ENCODE results near the gene NUDCD3.

Gene NUDCD3

GRCh38 chr7:44486001-44486400, 4.5 kb downstream of the NUDCD3 start:
- no peak overlapping the region for H3K27ac ChIP-seq (ENCODE audit: low read depth, low read length)
- TF ChIP-seq CTCF (IDR thresholded peaks at IDR 0.05; ENCODE audit: insufficient read depth, low read length, poor library complexity, severe bottlenecking) (no peak), EZH2phosphoT487 (conservative IDR thresholded peaks at IDR 0.05; ENCODE audit: low read length) (no peak)
- no peak overlapping the region for H3K9ac ChIP-seq (ENCODE audit: low read length)
- no peaks in the 10 kb centered on the region for H3K9me2 ChIP-seq (replicated peaks; ENCODE audit: insufficient read depth, low read length)
- H4K20me1 ChIP-seq (ENCODE audit: low read depth, low read length): no peaks in the 10 kb centered on the region
- peaks cover 43% of the 10 kb centered on the region for H3K36me3 ChIP-seq (ENCODE audit: low read length)
- H3K9me3 ChIP-seq (ENCODE audit: insufficient read depth, low read length): peaks cover 13% of the 10 kb centered on the region
- no peaks in the 10 kb centered on the region for H3K27me3 ChIP-seq (ENCODE audit: low read length)
- H3F3A ChIP-seq (ENCODE audit: insufficient read depth): no peaks in the 10 kb centered on the region
- no peak overlapping the region for H3K4me3 ChIP-seq (ENCODE audit: insufficient read depth, low read length, poor library complexity, severe bottlenecking)
- peaks cover 77% of the 10 kb centered on the region for H3K79me2 ChIP-seq (ENCODE audit: insufficient read depth, low read length)
- no peak overlapping the region for H3K4me2 ChIP-seq (ENCODE audit: low read depth, low read length, poor library complexity, severe bottlenecking)
- no peak overlapping the region for H2AFZ ChIP-seq (ENCODE audit: low read depth, low read length, severe bottlenecking)

GRCh38 chr7:44484482-44485313, 5.8 kb downstream of the NUDCD3 start:
- H3F3A ChIP-seq (ENCODE audit: insufficient read depth): no peaks in the 10 kb centered on the region
- H3K27ac ChIP-seq (ENCODE audit: low read depth, low read length): no peak overlapping the region
- H4K20me1 ChIP-seq (ENCODE audit: low read depth, low read length): no peaks in the 10 kb centered on the region
- TF ChIP-seq CTCF (IDR thresholded peaks at IDR 0.05; ENCODE audit: insufficient read depth, low read length, poor library complexity, severe bottlenecking): no peak
- TF ChIP-seq EZH2phosphoT487 (conservative IDR thresholded peaks at IDR 0.05; ENCODE audit: low read length): no peak
- H3K36me3 ChIP-seq (ENCODE audit: low read length): peaks cover 55% of the 10 kb centered on the region
- H3K4me3 ChIP-seq (ENCODE audit: insufficient read depth, low read length, poor library complexity, severe bottlenecking): no peak overlapping the region
- H3K4me2 ChIP-seq (ENCODE audit: low read depth, low read length, poor library complexity, severe bottlenecking): no peak overlapping the region
- H3K27me3 ChIP-seq (ENCODE audit: low read length): no peaks in the 10 kb centered on the region
- H3K9me3 ChIP-seq (ENCODE audit: insufficient read depth, low read length): peaks cover 13% of the 10 kb centered on the region
- H3K9ac ChIP-seq (ENCODE audit: low read length): no peak overlapping the region
- H3K9me2 ChIP-seq (replicated peaks; ENCODE audit: insufficient read depth, low read length): no peaks in the 10 kb centered on the region
- H3K79me2 ChIP-seq (ENCODE audit: insufficient read depth, low read length): peaks cover 71% of the 10 kb centered on the region
- H2AFZ ChIP-seq (ENCODE audit: low read depth, low read length, severe bottlenecking): no peak overlapping the region

DNA sequence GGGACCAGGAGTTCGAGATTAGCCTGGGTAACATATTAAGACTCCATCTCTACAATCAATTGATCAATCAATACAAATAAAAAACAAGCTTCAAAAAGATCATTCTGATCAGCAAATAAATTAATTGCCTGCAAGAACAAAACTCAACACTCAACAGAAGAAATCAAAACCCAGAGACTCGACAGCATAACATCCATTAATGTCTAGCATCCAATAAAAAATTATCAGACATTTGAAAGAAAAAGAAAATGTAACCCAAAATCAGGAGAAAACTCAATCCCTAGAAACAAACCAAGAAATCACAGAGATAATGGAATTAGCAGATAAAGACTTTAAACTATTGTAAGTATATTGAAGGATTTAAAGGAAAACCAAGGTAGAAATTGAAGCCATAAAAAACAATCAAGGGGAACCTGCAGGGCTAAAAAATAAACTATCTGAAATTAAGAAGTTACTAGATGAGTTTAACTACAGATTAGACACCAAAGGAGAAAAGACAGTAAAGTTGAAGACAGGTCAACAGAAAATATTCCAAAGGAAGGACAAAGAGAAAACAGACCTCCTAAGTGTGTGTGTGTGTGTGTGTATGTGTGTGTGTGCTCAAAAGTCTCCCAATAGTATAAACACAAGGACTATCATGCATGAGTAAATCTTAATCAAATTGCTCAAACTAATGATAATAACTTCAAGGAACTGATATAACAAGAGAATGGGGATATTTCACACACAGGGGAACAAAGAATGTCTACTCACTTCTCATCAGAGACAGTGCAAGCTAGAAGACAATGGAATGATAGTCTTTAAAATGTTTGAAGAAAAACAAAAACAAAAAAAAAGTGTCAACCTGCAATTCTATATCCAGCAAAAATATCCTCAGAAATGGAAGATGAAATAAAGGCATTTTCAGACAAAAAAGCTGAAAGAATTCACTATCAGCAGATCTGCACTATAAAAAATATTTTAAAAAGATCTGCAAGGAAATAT, 7.7 kb downstream of the NUDCD3 start:
- Histone ChIP-seq H3K79me2 (ENCODE audit: insufficient read depth, low read length) (peaks cover 52% of the 10 kb centered on the region), H3K4me3 (ENCODE audit: insufficient read depth, low read length, poor library complexity, severe bottlenecking) (no peak overlapping the region), H3F3A (ENCODE audit: insufficient read depth) (no peaks in the 10 kb centered on the region), H3K27me3 (ENCODE audit: low read length) (no peaks in the 10 kb centered on the region), H3K36me3 (ENCODE audit: low read length) (peaks cover 66% of the 10 kb centered on the region), H4K20me1 (ENCODE audit: low read depth, low read length) (no peaks in the 10 kb centered on the region), H3K27ac (ENCODE audit: low read depth, low read length) (no peak overlapping the region), H3K4me2 (ENCODE audit: low read depth, low read length, poor library complexity, severe bottlenecking) (no peak overlapping the region), H3K9me2 (replicated peaks; ENCODE audit: insufficient read depth, low read length) (no peaks in the 10 kb centered on the region), H2AFZ (ENCODE audit: low read depth, low read length, severe bottlenecking) (no peak overlapping the region), H3K9me3 (ENCODE audit: insufficient read depth, low read length) (peaks cover 13% of the 10 kb centered on the region), H3K9ac (ENCODE audit: low read length) (no peak overlapping the region)
- TF ChIP-seq EZH2phosphoT487 (conservative IDR thresholded peaks at IDR 0.05; ENCODE audit: low read length): no peak
- no peak for TF ChIP-seq CTCF (IDR thresholded peaks at IDR 0.05; ENCODE audit: insufficient read depth, low read length, poor library complexity, severe bottlenecking)

Data from SU-DHL-6 (cell line).